Activated T-cell treated with anti-CD3 and anti-CD28 coated beads for 4 hours (primary cell): ENCODE results near the gene PHETA1.
"Not testable (repeated sequence)": the region's sequence is repeated elsewhere in the genome, so short reads cannot be mapped to it uniquely, and the experiment has no call there.

Source experiments
- DNase-seq: peaks from one replicate; pipeline ENCODE4 v3.0.0-alpha.2; 2020

PHETA1 gene

GRCh38 chr12:111347891-111348644, 20.8 kb downstream of the PHETA1 start:
- no peak for DNase-seq

- no peak for DNase-seq
Measured at GRCh38 chr12:111344254-111344875, 24.5 kb downstream of the PHETA1 start.

GRCh38 chr12:111343181-111343580, 25.7 kb downstream of the PHETA1 start:
- DNase-seq: no peak

GRCh38 chr12:111342376-111342775, 26.5 kb downstream of the PHETA1 start:
- DNase-seq: no peak

- DNase-seq: no peak
Measured at GRCh38 chr12:111341426-111342065, 27.3 kb downstream of the PHETA1 start.

GRCh38 chr12:111340680-111341079, 28.2 kb downstream of the PHETA1 start:
- not testable (repeated sequence) for DNase-seq

- DNase-seq: no peak
Measured at GRCh38 chr12:111340231-111340630, 28.7 kb downstream of the PHETA1 start.

GRCh38 chr12:111339321-111339938, 29.5 kb downstream of the PHETA1 start:
- DNase-seq: no peak

GRCh38 chr12:111338096-111338495, 30.8 kb downstream of the PHETA1 start:
- no peak for DNase-seq

GRCh38 chr12:111337371-111337770, 31.5 kb downstream of the PHETA1 start:
- DNase-seq: no peak

- not testable (repeated sequence) for DNase-seq
Measured at GRCh38 chr12:111336411-111336810, 32.5 kb downstream of the PHETA1 start.

GRCh38 chr12:111335811-111336210, 33.1 kb downstream of the PHETA1 start:
- DNase-seq: no peak

- DNase-seq: not testable (repeated sequence)
Measured at GRCh38 chr12:111335301-111335700, 33.6 kb downstream of the PHETA1 start.

GRCh38 chr12:111334393-111334915, 34.4 kb downstream of the PHETA1 start:
- DNase-seq: no peak

- DNase-seq: no peak
Measured at GRCh38 chr12:111330800-111331752, 37.8 kb downstream of the PHETA1 start.

GRCh38 chr12:111328138-111328537, 40.8 kb downstream of the PHETA1 start:
- DNase-seq: no peak

- no peak for DNase-seq
Measured at GRCh38 chr12:111327474-111327873, 41.4 kb downstream of the PHETA1 start.

GRCh38 chr12:111322336-111323250, 46.3 kb downstream of the PHETA1 start:
- no peak for DNase-seq

- no peak for DNase-seq
Measured at GRCh38 chr12:111321317-111321716, 47.6 kb downstream of the PHETA1 start.

GRCh38 chr12:111320258-111321050, 48.4 kb downstream of the PHETA1 start:
- no peak for DNase-seq
